GM23338 (cell line): ENCODE data around the gene TCP11. TPM values are rescaled to one million over a fixed set of nuclear protein-coding genes. Genes with fewer than 3 reads are reported as not detected.

Experiments used
- ATAC-seq: fragments of 200-7000 bp; cut with Tn5 transposase; 3 replicates; pipeline ENCODE4 v1.9.1; 2020
- DNase-seq: peaks from one replicate; pipeline ENCODE4 v3.0.0-alpha.2; 2015; ENCODE audit warnings: low spot score
- H2AFZ ChIP-seq: fragments of 200-600 bp; sonication (generic); 2 replicates; pipeline ENCODE4 v1.8.0; 2016; ENCODE audit warnings: antibody characterized with exemption, mild to moderate bottlenecking, moderate library complexity
- H3F3A ChIP-seq: fragments of 200-600 bp; sonication (generic); replicated peaks from 2 replicates; pipeline ENCODE4 v1.8.0; 2017; ENCODE audit warnings: antibody characterized with exemption, mixed run types, low read depth
- H3K27ac ChIP-seq: fragments of 200-600 bp; sonication (generic); 2 replicates; pipeline ENCODE4 v1.6.1; 2016; ENCODE audit warnings: low read depth
- H3K27me3 ChIP-seq: fragments of 200-600 bp; sonication (generic); 2 replicates; pipeline ENCODE4 v1.8.0; 2016; ENCODE audit warnings: mild to moderate bottlenecking, mixed run types, moderate library complexity; ENCODE audit not compliant: insufficient read depth
- H3K36me3 ChIP-seq: fragments of 200-600 bp; sonication (generic); 2 replicates; pipeline ENCODE4 v1.8.0; 2016; ENCODE audit warnings: mild to moderate bottlenecking; ENCODE audit not compliant: insufficient read depth
- H3K4me1 ChIP-seq: fragments of 200-600 bp; sonication (generic); 2 replicates; pipeline ENCODE4 v1.8.0; 2016; ENCODE audit warnings: mild to moderate bottlenecking, moderate library complexity; ENCODE audit not compliant: insufficient read depth
- H3K4me2 ChIP-seq: fragments of 200-600 bp; sonication (generic); 2 replicates; pipeline ENCODE4 v1.7.1; 2017; ENCODE audit warnings: mixed run types
- H3K4me3 ChIP-seq: fragments of 200-600 bp; sonication (generic); 2 replicates; pipeline ENCODE4 v1.6.1; 2016; ENCODE audit warnings: mixed run types
- H3K79me2 ChIP-seq: fragments of 200-600 bp; sonication (generic); replicated peaks from 2 replicates; pipeline ENCODE4 v1.8.0; 2017; ENCODE audit warnings: mild to moderate bottlenecking; ENCODE audit not compliant: insufficient read depth
- H3K9me2 ChIP-seq: fragments of 200-600 bp; sonication (generic); 2 replicates; pipeline ENCODE4 v1.8.0; 2017; ENCODE audit not compliant: insufficient read depth
- H4K20me1 ChIP-seq: fragments of 200-600 bp; sonication (generic); replicated peaks from 2 replicates; pipeline ENCODE4 v1.8.0; 2017; ENCODE audit warnings: mild to moderate bottlenecking; ENCODE audit not compliant: insufficient read depth
- H3K27ac Mint-ChIP-seq: 2 replicates; pipeline ENCODE4 v1.8.0; 2020; ENCODE audit warnings: inconsistent platforms, mild to moderate bottlenecking, moderate library complexity, mixed read lengths
- H3K27me3 Mint-ChIP-seq: 3 replicates; pipeline ENCODE4 v1.8.0; 2022; ENCODE audit warnings: low read depth, mild to moderate bottlenecking, moderate library complexity, mixed read lengths, inconsistent platforms; ENCODE audit not compliant: insufficient read depth, poor library complexity
- H3K36me3 Mint-ChIP-seq: 3 replicates; pipeline ENCODE4 v1.8.0; 2021; ENCODE audit warnings: low read depth, mild to moderate bottlenecking, inconsistent platforms, moderate library complexity, mixed read lengths
- H3K4me1 Mint-ChIP-seq: 3 replicates; pipeline ENCODE4 v1.8.0; 2020; ENCODE audit warnings: mild to moderate bottlenecking, inconsistent platforms, mixed read lengths
- H3K4me3 Mint-ChIP-seq: 3 replicates; pipeline ENCODE4 v1.8.0; 2021; ENCODE audit warnings: moderate library complexity, mild to moderate bottlenecking, inconsistent platforms, mixed read lengths
- H3K9me3 Mint-ChIP-seq: 3 replicates; pipeline ENCODE4 v1.8.0; 2020; ENCODE audit warnings: moderate library complexity, mild to moderate bottlenecking, inconsistent platforms, mixed read lengths
- EZH2phosphoT487 ChIP-seq: fragments of 200-600 bp; sonication (generic); IDR thresholded peaks from one replicate; pipeline ENCODE4 v1.8.1; 2018; ENCODE audit warnings: antibody characterized with exemption; ENCODE audit not compliant: unreplicated experiment
- JUNB ChIP-seq: IDR thresholded peaks from one replicate; pipeline ENCODE4 v1.6.1; 2016; ENCODE audit warnings: antibody characterized with exemption; ENCODE audit not compliant: unreplicated experiment
- POLR2AphosphoS5 ChIP-seq: IDR thresholded peaks from 2 replicates; pipeline ENCODE4 v1.6.1; 2016; ENCODE audit warnings: antibody characterized with exemption, low read depth
- STAT1 ChIP-seq: IDR thresholded peaks from one replicate; pipeline ENCODE4 v1.6.1; 2016; ENCODE audit warnings: antibody characterized with exemption; ENCODE audit not compliant: unreplicated experiment
- ZNF114 ChIP-seq: fragments of 250-450 bp; sonication (Bioruptor Pico); IDR thresholded peaks from 2 replicates; pipeline ENCODE4 v1.5.0; 2020; ENCODE audit warnings: mild to moderate bottlenecking, moderate library complexity
- ZNF331 ChIP-seq: fragments of 250-450 bp; sonication (Bioruptor Pico); IDR thresholded peaks from 2 replicates; pipeline ENCODE4 v1.5.0; 2020; ENCODE audit warnings: low read depth, mild to moderate bottlenecking, moderate library complexity
- polyA plus RNA-seq: library from polyadenylated mRNA; unstranded; fragments of >200 nt; fragmentation: Nextera tagmentation; extraction: Ambion mirVana; gene quantifications from 2 replicates; pipeline ENCODE4 v1.2.1, GENCODE V29; 2016
- total RNA-seq: library from RNA; depleted of rRNA; stranded (reverse); fragments of >200 nt; shearing (Covaris generic); gene quantifications from 2 replicates; pipeline ENCODE4 v1.2.3, GENCODE V29; 2014
- TF ChIP-seq, protein P1 (sequence below): fragments of 250-450 bp; sonication (Bioruptor Pico); IDR thresholded peaks from 2 replicates; pipeline ENCODE4 v1.5.0; 2020; ENCODE audit warnings: mild to moderate bottlenecking, moderate library complexity
- TF ChIP-seq, protein P2 (sequence below): IDR thresholded peaks from one replicate; pipeline ENCODE4 v1.6.1; 2018; ENCODE audit warnings: antibody characterized with exemption; ENCODE audit not compliant: unreplicated experiment

TCP11 gene
- total and polyA plus RNA-seq, 2 experiments from 2014 or later = not detected

DNA sequence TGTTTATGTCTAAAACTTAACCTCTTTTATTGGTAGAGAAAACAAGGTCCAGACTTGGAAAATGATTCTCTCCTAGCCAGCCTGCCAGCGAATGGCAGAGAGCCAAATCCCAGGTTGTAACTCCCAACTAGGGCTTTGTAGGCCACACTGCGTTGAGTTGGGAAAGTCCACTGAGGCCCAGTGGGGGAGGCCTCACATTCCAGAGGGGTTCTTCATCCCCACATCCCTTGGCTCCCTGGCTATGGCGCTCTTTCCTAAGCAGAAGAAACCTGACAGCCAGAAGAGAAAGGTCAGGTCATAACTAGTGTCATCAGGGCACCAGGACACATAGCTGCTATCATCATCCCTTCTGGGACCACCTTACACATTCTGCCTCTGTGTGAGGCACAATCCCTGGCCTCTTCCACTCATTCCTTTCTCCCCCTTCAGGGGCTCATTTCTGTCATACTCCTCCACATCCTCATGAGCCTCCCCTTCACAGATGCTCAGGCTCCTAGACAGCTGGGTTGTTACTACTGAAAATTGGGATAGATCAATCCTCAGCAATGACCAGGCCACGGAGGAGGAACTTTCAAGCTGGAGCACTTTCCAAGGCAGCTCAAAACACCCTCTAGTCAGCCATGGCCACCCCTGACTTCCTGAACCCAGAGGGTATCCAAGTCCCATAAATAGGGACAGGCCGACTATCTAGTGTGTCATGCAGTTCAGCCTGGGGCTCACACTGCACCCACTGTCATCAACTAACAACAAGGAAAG is 48.6 kb downstream of the TCP11 start:
- H3K9me3 Mint-ChIP-seq = no peaks in the 10 kb centered on the region
- Histone ChIP-seq H3F3A (no peaks in the 10 kb centered on the region; the same call in 1 of the 2 replicates), H2AFZ (no peak overlapping the region), H3K9me2 (no peaks in the 10 kb centered on the region; the same call in 1 of the 2 replicates), H3K27me3 (no peaks in the 10 kb centered on the region), H3K79me2 (no peaks in the 10 kb centered on the region), H3K36me3 (no peaks in the 10 kb centered on the region), H3K4me3 (no peak overlapping the region), H4K20me1 (no peaks in the 10 kb centered on the region), H3K4me1 (peaks cover 14% of the 10 kb centered on the region), H3K27ac (no peak overlapping the region), H3K4me2 (no peak overlapping the region)
- H3K4me1 Mint-ChIP-seq = peaks cover 52% of the 10 kb centered on the region
- ATAC-seq = no peak
- DNase-seq = no peak
- no peak overlapping the region for H3K27ac Mint-ChIP-seq
- H3K4me3 Mint-ChIP-seq = no peak overlapping the region
- TF ChIP-seq JUNB = no peak
- TF ChIP-seq EZH2phosphoT487 = no peak
- no peaks in the 10 kb centered on the region for H3K27me3 Mint-ChIP-seq
- peaks cover 6% of the 10 kb centered on the region; the same call in 1 of the 3 replicates for H3K36me3 Mint-ChIP-seq

DNA sequence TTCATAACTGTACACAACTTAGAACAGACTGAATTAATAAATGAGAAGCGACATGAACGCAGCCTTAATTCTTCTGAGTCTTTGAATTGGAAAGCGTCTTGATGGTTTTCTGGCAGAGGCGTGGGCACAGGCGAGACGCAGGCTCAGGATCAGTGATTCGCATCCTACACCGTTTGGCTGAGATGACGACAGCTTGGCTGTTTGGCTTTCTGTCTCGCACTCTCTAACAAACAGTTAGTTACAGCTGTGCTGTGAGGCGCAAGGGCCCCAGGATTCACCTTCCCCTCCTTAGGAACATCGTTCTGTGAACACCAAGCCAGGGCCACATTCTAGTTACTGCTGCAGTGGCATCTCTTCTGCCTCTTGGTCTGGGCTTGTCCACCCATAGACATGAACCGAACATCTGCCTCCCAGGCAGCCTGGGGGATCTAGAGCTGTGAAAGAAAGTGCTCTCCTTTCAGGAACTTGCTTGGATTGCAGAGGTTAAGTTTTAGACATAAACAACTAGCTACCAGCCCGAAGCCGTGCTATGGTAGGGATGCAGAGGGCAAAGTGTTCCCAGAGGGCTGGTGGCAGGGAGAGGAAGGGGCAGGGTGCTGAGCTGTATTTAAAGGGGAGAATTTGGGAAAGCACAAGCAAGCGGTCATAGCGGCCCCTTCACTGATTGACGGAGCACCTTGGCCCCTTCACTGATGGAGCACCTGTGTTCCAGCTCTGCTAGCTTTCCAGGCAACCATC is 49.6 kb downstream of the TCP11 start:
- no peak overlapping the region for H3K4me3 Mint-ChIP-seq
- DNase-seq = no peak

More for the DNA sequence above, 49.6 kb downstream of the TCP11 start:
- Histone ChIP-seq H3K79me2 (no peaks in the 10 kb centered on the region), H3K36me3 (peaks cover under 1% of the 10 kb centered on the region; the same call in 1 of the 2 replicates), H3F3A (no peaks in the 10 kb centered on the region; the same call in 1 of the 2 replicates), H3K9me2 (no peaks in the 10 kb centered on the region; the same call in 1 of the 2 replicates), H3K4me2 (no peak overlapping the region), H3K4me1 (peaks cover 9% of the 10 kb centered on the region), H4K20me1 (no peaks in the 10 kb centered on the region), H3K27ac (0 out of 2 replicates have a peak overlapping the region, but pooled peaks have one; percentile 39), H3K4me3 (no peak overlapping the region), H3K27me3 (no peaks in the 10 kb centered on the region), H2AFZ (no peak overlapping the region)
- peaks cover 45% of the 10 kb centered on the region for H3K4me1 Mint-ChIP-seq
- peaks cover 13% of the 10 kb centered on the region; the same call in 2 of the 3 replicates for H3K36me3 Mint-ChIP-seq
- H3K9me3 Mint-ChIP-seq = no peaks in the 10 kb centered on the region
- TF ChIP-seq STAT1 (no peak), POLR2AphosphoS5 (no peak), JUNB (no peak), ZNF331 (CRISPR knock-in tag) (no peak), ZNF114 (CRISPR knock-in tag) (no peak)
- TF ChIP-seq, protein P1, sequence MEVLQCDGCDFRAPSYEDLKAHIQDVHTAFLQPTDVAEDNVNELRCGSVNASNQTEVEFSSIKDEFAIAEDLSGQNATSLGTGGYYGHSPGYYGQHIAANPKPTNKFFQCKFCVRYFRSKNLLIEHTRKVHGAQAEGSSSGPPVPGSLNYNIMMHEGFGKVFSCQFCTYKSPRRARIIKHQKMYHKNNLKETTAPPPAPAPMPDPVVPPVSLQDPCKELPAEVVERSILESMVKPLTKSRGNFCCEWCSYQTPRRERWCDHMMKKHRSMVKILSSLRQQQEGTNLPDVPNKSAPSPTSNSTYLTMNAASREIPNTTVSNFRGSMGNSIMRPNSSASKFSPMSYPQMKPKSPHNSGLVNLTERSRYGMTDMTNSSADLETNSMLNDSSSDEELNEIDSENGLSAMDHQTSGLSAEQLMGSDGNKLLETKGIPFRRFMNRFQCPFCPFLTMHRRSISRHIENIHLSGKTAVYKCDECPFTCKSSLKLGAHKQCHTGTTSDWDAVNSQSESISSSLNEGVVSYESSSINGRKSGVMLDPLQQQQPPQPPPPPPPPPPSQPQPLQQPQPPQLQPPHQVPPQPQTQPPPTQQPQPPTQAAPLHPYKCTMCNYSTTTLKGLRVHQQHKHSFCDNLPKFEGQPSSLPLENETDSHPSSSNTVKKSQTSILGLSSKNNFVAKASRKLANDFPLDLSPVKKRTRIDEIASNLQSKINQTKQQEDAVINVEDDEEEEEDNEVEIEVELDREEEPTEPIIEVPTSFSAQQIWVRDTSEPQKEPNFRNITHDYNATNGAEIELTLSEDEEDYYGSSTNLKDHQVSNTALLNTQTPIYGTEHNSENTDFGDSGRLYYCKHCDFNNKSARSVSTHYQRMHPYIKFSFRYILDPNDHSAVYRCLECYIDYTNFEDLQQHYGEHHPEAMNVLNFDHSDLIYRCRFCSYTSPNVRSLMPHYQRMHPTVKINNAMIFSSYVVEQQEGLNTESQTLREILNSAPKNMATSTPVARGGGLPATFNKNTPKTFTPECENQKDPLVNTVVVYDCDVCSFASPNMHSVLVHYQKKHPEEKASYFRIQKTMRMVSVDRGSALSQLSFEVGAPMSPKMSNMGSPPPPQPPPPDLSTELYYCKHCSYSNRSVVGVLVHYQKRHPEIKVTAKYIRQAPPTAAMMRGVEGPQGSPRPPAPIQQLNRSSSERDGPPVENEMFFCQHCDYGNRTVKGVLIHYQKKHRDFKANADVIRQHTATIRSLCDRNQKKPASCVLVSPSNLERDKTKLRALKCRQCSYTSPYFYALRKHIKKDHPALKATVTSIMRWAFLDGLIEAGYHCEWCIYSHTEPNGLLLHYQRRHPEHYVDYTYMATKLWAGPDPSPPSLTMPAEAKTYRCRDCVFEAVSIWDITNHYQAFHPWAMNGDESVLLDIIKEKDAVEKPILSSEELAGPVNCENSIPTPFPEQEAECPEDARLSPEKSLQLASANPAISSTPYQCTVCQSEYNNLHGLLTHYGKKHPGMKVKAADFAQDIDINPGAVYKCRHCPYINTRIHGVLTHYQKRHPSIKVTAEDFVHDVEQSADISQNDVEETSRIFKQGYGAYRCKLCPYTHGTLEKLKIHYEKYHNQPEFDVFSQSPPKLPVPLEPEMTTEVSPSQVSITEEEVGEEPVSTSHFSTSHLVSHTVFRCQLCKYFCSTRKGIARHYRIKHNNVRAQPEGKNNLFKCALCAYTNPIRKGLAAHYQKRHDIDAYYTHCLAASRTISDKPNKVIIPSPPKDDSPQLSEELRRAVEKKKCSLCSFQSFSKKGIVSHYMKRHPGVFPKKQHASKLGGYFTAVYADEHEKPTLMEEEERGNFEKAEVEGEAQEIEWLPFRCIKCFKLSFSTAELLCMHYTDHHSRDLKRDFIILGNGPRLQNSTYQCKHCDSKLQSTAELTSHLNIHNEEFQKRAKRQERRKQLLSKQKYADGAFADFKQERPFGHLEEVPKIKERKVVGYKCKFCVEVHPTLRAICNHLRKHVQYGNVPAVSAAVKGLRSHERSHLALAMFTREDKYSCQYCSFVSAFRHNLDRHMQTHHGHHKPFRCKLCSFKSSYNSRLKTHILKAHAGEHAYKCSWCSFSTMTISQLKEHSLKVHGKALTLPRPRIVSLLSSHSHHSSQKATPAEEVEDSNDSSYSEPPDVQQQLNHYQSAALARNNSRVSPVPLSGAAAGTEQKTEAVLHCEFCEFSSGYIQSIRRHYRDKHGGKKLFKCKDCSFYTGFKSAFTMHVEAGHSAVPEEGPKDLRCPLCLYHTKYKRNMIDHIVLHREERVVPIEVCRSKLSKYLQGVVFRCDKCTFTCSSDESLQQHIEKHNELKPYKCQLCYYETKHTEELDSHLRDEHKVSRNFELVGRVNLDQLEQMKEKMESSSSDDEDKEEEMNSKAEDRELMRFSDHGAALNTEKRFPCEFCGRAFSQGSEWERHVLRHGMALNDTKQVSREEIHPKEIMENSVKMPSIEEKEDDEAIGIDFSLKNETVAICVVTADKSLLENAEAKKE (CRISPR knock-in tag) = no peak
- TF ChIP-seq, protein P2, sequence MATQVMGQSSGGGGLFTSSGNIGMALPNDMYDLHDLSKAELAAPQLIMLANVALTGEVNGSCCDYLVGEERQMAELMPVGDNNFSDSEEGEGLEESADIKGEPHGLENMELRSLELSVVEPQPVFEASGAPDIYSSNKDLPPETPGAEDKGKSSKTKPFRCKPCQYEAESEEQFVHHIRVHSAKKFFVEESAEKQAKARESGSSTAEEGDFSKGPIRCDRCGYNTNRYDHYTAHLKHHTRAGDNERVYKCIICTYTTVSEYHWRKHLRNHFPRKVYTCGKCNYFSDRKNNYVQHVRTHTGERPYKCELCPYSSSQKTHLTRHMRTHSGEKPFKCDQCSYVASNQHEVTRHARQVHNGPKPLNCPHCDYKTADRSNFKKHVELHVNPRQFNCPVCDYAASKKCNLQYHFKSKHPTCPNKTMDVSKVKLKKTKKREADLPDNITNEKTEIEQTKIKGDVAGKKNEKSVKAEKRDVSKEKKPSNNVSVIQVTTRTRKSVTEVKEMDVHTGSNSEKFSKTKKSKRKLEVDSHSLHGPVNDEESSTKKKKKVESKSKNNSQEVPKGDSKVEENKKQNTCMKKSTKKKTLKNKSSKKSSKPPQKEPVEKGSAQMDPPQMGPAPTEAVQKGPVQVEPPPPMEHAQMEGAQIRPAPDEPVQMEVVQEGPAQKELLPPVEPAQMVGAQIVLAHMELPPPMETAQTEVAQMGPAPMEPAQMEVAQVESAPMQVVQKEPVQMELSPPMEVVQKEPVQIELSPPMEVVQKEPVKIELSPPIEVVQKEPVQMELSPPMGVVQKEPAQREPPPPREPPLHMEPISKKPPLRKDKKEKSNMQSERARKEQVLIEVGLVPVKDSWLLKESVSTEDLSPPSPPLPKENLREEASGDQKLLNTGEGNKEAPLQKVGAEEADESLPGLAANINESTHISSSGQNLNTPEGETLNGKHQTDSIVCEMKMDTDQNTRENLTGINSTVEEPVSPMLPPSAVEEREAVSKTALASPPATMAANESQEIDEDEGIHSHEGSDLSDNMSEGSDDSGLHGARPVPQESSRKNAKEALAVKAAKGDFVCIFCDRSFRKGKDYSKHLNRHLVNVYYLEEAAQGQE = no peak
- H3K27ac Mint-ChIP-seq = no peak overlapping the region
- H3K27me3 Mint-ChIP-seq = no peaks in the 10 kb centered on the region
- no peak for ATAC-seq
